Endothelial cell of umbilical vein (primary cell): Measurements from ENCODE around the gene TTF1. TPM values are rescaled to one million over a fixed set of nuclear protein-coding genes. Genes with fewer than 3 reads are reported as not detected.

ENCODE experiments used
- BruUV-seq: library from RNA; stranded (reverse); fragments of 400-500 nt; replicated peaks from 2 replicates; lab custom pipeline; 2021; lab: Mats Ljungman, UMichigan
- CTCF ChIA-PET: fragments of 300-600, 350-600 bp; sonication (Branson Sonifier 250); formaldehyde crosslinking; loops from one replicate; lab custom pipeline; 2021; ENCODE audit warnings: antibody characterized with exemption, inconsistent platforms; lab: Charles Lee
- POLR2A ChIA-PET: fragments of 300-600, 350-600 bp; sonication (Branson Sonifier 250); formaldehyde crosslinking; loops from one replicate; lab custom pipeline; 2021; ENCODE audit warnings: antibody characterized with exemption, inconsistent platforms; lab: Charles Lee
- DNase-seq: peaks from one replicate; pipeline ENCODE4 v3.0.0-alpha.2; 2011; ENCODE audit warnings: low read depth, low spot score
- FAIRE-seq: peaks from 2 replicates; lab custom pipeline; 2011; peaks lifted over from hg19 to GRCh38; lab: Jason Lieb, UNC
- H2AFZ ChIP-seq: 2 replicates; pipeline ENCODE4 v1.6.0; 2012; ENCODE audit warnings: low read depth, low read length, control low read depth, inconsistent platforms
- H3K27ac ChIP-seq: 2 replicates; pipeline ENCODE4 v1.5.1; 2011; ENCODE audit warnings: low read depth, mild to moderate bottlenecking, control low read depth, low read length, moderate library complexity; ENCODE audit not compliant: insufficient read depth
- H3K27me3 ChIP-seq, 2 experiments: 2 replicates each; pipeline versions ENCODE4 v1.6.0 to v1.6.1; 2011; ENCODE audit warnings: low read length in 2 of 2, mixed read lengths in 1 of 2; ENCODE audit not compliant: control insufficient read depth in 2 of 2, insufficient read depth in 2 of 2
- H3K36me3 ChIP-seq, 2 experiments: 2 replicates in 1 of 2; 3 replicates in 1 of 2; pipeline ENCODE4 v1.5.1; 2011; ENCODE audit warnings: low read length in 2 of 2, mild to moderate bottlenecking in 1 of 2, moderate library complexity in 1 of 2; ENCODE audit not compliant: control insufficient read depth in 2 of 2, insufficient read depth in 2 of 2; ENCODE audit errors: extremely low read depth in 1 of 2
- H3K4me1 ChIP-seq: 3 replicates; pipeline ENCODE4 v1.5.1; 2011; ENCODE audit warnings: mild to moderate bottlenecking, low read length; ENCODE audit not compliant: control insufficient read depth, insufficient read depth; ENCODE audit errors: extremely low read depth
- H3K4me2 ChIP-seq: 2 replicates; pipeline ENCODE4 v1.6.1; 2011; ENCODE audit warnings: low read length, control low read depth, mixed read lengths; ENCODE audit not compliant: insufficient read depth
- H3K4me3 ChIP-seq, 3 experiments: fragments of 200-600 bp in 1 of 3; sonication (generic), shearing (Covaris generic) in 1 of 3; replicated peaks in 1 of 3; 2 replicates each; pipeline ENCODE4 v1.5.1; 2011 to 2016; ENCODE audit warnings: control low read depth in 3 of 3, low read length in 3 of 3, mild to moderate bottlenecking in 2 of 3, inconsistent platforms in 1 of 3, low read depth in 1 of 3, moderate library complexity in 1 of 3; ENCODE audit not compliant: insufficient read depth in 1 of 3
- H3K79me2 ChIP-seq: 2 replicates; pipeline ENCODE4 v1.6.0; 2012; ENCODE audit warnings: low read length, inconsistent platforms; ENCODE audit not compliant: control insufficient read depth, insufficient read depth
- H3K9ac ChIP-seq: replicated peaks from 2 replicates; pipeline ENCODE3; 2011; ENCODE audit warnings: low read length, control low read depth; ENCODE audit not compliant: insufficient read depth; ENCODE audit errors: extremely low read depth
- H3K9me1 ChIP-seq: replicated peaks from 3 replicates; pipeline ENCODE4 v1.6.0; 2011; ENCODE audit warnings: mild to moderate bottlenecking, low read length; ENCODE audit not compliant: control insufficient read depth, insufficient read depth; ENCODE audit errors: extremely low read depth
- H3K9me3 ChIP-seq: replicated peaks from 2 replicates; pipeline ENCODE4 v1.5.1; 2012; ENCODE audit warnings: low read length, inconsistent platforms; ENCODE audit not compliant: control insufficient read depth, insufficient read depth
- H4K20me1 ChIP-seq: replicated peaks from 2 replicates; pipeline ENCODE3; 2011; ENCODE audit warnings: mild to moderate bottlenecking, low read length; ENCODE audit not compliant: control insufficient read depth, insufficient read depth; ENCODE audit errors: extremely low read depth
- CTCF ChIP-seq, 2 donors: IDR thresholded peaks; 1 replicate in 1 of 2; 2 replicates in 1 of 2; pipeline ENCODE4 v1.5.1; 2011; ENCODE audit warnings: low read length in 2 of 2, mild to moderate bottlenecking in 2 of 2, moderate library complexity in 2 of 2, control low read depth in 1 of 2, inconsistent platforms in 1 of 2, low read depth in 1 of 2; ENCODE audit not compliant: insufficient read depth in 1 of 2; ENCODE audit errors: extremely low read depth in 1 of 2
- EZH2 ChIP-seq: IDR thresholded peaks from 2 replicates; pipeline ENCODE4 v1.6.1; 2012; ENCODE audit warnings: borderline replicate concordance, low read depth, mild to moderate bottlenecking, moderate library complexity, low read length, inconsistent platforms; ENCODE audit not compliant: severe bottlenecking
- FOS ChIP-seq: IDR thresholded peaks from 2 replicates; pipeline ENCODE4 v1.6.1; 2011; ENCODE audit warnings: mild to moderate bottlenecking, low read length, moderate library complexity, borderline replicate concordance; ENCODE audit not compliant: insufficient read depth
- GATA2 ChIP-seq: IDR thresholded peaks from 2 replicates; pipeline ENCODE4 v1.7.0; 2011; ENCODE audit warnings: low read depth, mild to moderate bottlenecking, moderate library complexity, mixed read lengths, low read length; ENCODE audit not compliant: insufficient read length, insufficient read depth
- JUN ChIP-seq: IDR thresholded peaks from 2 replicates; pipeline ENCODE4 v1.6.1; 2011; ENCODE audit warnings: borderline replicate concordance, low read depth; ENCODE audit not compliant: insufficient read length, insufficient read depth
- MAX ChIP-seq: IDR thresholded peaks from 2 replicates; pipeline ENCODE4 v1.6.1; 2011; ENCODE audit not compliant: insufficient read depth, insufficient read length
- MYC ChIP-seq: IDR thresholded peaks from one replicate; pipeline ENCODE4 v1.6.1; 2011; ENCODE audit warnings: mild to moderate bottlenecking, low read depth, low read length
- POLR2A ChIP-seq: IDR thresholded peaks from 2 replicates; pipeline ENCODE4 v1.6.1; 2012; ENCODE audit warnings: low read depth, mild to moderate bottlenecking, control low read depth, low read length
- POLR2AphosphoS5 ChIP-seq: IDR thresholded peaks from 2 replicates; pipeline ENCODE4 v1.6.1; 2012; ENCODE audit warnings: low read depth, mild to moderate bottlenecking, control low read depth, low read length, moderate library complexity; ENCODE audit not compliant: insufficient read depth
- dilution Hi-C: fragments of 300-500 bp; cut with MboI; formaldehyde crosslinking; loops from one replicate; pipeline ENCODE4 v1.15.0; 2019; ENCODE audit warnings: low sequenced_read_pairs; ENCODE audit not compliant: extremely low pct_ligation_motif_present
- intact Hi-C: fragments of 100-400 bp; cut with micrococcal nuclease; formaldehyde crosslinking; loops from one replicate; pipeline ENCODE4 v1.10.0; 2022
- polyA plus RNA-seq, 4 experiments: library from polyadenylated mRNA; depleted of rRNA in 3 of 4; stranded (reverse) in 3 of 4; unstranded in 1 of 4; fragments of >200 nt; gene quantifications; 2 replicates each; pipeline versions ENCODE4 v1.2.1 to v1.2.3, GENCODE V29; 2011 to 2012; ENCODE audit warnings: missing spikeins in 1 of 4
- total RNA-seq: library from RNA; stranded (reverse); gene quantifications from 2 replicates; pipeline ENCODE4 v1.2.3, GENCODE V29; 2021

Gene TTF1
- total and polyA plus RNA-seq, 2 donors (not counting 3 experiments of a cell fraction or from before 2014, with no cell fraction given): 4.9 to 12.0 TPM

- dilution Hi-C loops (no loop called here), intact Hi-C loops (no loop called here)
- Histone ChIP-seq H3K27ac (no peak overlapping the region), H3K27me3 (peaks cover 3 to 8% of the 10 kb centered on the region in 2 experiments), H3K9me1 (no peaks in the 10 kb centered on the region), H4K20me1 (no peaks in the 10 kb centered on the region), H3K36me3 (no peaks in the 10 kb centered on the region), H3K9ac (no peak overlapping the region), H3K4me3 (no peak overlapping the region), H3K4me2 (no peak overlapping the region), H3K4me1 (no peaks in the 10 kb centered on the region), H3K79me2 (no peaks in the 10 kb centered on the region), H3K9me3 (no peaks in the 10 kb centered on the region), H2AFZ (no peak overlapping the region)
- TF ChIP-seq CTCF (IDR thresholded peaks at IDR 0.05; ENCODE audit: extremely low read depth in 1 of 2, insufficient read depth in 1 of 2, low read depth in 1 of 2, low read length in 2 of 2): no peak
- no peak for TF ChIP-seq POLR2A
- no peak for DNase-seq
- BruUV-seq: no TSS peak
- ChIA-PET CTCF (no interaction called here), POLR2A (interaction anchor here (0.5 kb wide), 1 partner anchor 269 kb away, joined by 6 read pairs; no protein-coding TSS in a partner anchor)
- no peak for FAIRE-seq
Measured at GRCh38 chr9:132441404-132441803, 34.8 kb upstream of the TTF1 start.

GRCh38 chr9:132440735-132441134 is 34.1 kb upstream of the TTF1 start:
- H3K4me2 ChIP-seq: no peak overlapping the region
- H3K4me1 ChIP-seq: no peaks in the 10 kb centered on the region
- dilution Hi-C loops (no loop called here), intact Hi-C loops (no loop called here)
- H3K9ac ChIP-seq: no peak overlapping the region
- DNase-seq (no peak), FAIRE-seq (no peak)
- H3K9me1 ChIP-seq: no peaks in the 10 kb centered on the region
- TF ChIP-seq EZH2: no peak
- TF ChIP-seq FOS: no peak
- TF ChIP-seq POLR2A: no peak
- no peak for TF ChIP-seq CTCF (IDR thresholded peaks at IDR 0.05; ENCODE audit: extremely low read depth in 1 of 2, insufficient read depth in 1 of 2, low read depth in 1 of 2, low read length in 2 of 2)
- no peak for TF ChIP-seq POLR2AphosphoS5
- no peak for TF ChIP-seq MYC
- TF ChIP-seq GATA2: no peak
- no peak for TF ChIP-seq JUN
- no peak for TF ChIP-seq MAX
- peaks cover 3 to 8% of the 10 kb centered on the region in 2 experiments for H3K27me3 ChIP-seq
- BruUV-seq: no TSS peak
- H4K20me1 ChIP-seq: no peaks in the 10 kb centered on the region
- H3K36me3 ChIP-seq: no peaks in the 10 kb centered on the region
- no peaks in the 10 kb centered on the region for H3K79me2 ChIP-seq
- no peaks in the 10 kb centered on the region for H3K9me3 ChIP-seq
- no peak overlapping the region for H2AFZ ChIP-seq
- no peak overlapping the region for H3K27ac ChIP-seq
- CTCF ChIA-PET: no interaction called here
- POLR2A ChIA-PET: no interaction called here
- H3K4me3 ChIP-seq: no peak overlapping the region
